DMS79 treated with DMSO at 0.1 percent for 48 hours (cell line): ENCODE results near the gene SLC43A1.

ENCODE experiments used
- DNase-seq: peaks from one replicate; lab custom pipeline; 2025; lab: John Stamatoyannopoulos, UW

The SLC43A1 gene

GRCh38 chr11:57479021-57479663 lies 36.4 kb downstream of the SLC43A1 start:
- no peak for DNase-seq

- no peak for DNase-seq
Observed at GRCh38 chr11:57477507-57478189, 37.9 kb downstream of the SLC43A1 start.

GRCh38 chr11:57476757-57477506 lies 38.6 kb downstream of the SLC43A1 start:
- DNase-seq, result no peak

GRCh38 chr11:57476047-57476756 lies 39.3 kb downstream of the SLC43A1 start:
- no peak for DNase-seq

DNA sequence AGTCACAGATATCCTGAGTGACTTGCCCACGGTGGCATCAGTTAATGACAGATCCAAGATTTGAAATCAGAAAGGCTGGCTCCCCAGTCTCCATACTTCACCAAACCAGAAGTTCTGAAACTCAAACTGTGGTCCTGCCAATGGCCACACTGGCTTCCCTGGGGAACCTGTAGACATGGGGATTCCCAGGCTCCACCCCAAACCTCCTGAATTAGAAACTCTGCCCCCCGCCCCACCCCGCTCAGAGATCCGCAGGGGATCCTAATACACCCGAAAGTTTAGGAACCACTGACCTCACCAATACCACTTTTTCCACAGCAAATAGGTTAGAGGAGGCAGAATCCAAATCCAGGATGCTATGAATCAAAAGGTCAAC lies 39.8 kb downstream of the SLC43A1 start:
- no peak for DNase-seq

DNA sequence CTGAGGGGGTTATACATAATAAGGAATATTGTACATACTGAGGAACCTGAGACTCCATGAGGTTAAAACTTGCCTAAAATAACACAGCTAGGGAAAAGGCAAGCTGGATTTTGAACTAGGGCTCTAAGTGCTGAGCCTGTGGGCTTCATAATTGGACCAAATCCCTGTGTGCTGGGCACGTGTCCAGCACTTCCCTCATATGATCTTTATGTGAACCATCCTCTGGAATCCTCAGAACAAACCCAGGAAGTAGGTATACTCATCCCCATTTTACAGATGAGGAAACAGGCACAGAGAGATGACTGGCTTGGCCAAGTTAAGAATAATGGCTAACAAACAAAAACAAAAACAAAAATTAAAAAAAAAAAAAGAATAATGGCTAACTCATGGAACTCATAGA lies 40.3 kb downstream of the SLC43A1 start:
- no peak for DNase-seq

DNA sequence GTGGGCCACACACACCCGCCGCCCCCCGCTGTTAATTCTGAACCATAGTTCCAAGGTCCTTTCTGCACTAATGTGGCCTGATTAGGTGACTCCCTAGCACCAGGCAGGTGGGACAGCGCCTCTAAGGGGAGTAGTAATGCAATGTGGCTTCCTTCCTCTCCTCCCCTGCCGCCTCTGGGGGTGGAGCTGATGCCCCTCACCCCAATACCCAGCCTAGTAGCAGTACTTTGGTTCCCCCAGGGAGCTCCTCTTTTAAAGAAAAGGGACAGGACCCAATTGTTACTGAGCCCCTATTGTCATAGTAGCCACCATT lies 40.7 kb downstream of the SLC43A1 start:
- no peak for DNase-seq

DNA sequence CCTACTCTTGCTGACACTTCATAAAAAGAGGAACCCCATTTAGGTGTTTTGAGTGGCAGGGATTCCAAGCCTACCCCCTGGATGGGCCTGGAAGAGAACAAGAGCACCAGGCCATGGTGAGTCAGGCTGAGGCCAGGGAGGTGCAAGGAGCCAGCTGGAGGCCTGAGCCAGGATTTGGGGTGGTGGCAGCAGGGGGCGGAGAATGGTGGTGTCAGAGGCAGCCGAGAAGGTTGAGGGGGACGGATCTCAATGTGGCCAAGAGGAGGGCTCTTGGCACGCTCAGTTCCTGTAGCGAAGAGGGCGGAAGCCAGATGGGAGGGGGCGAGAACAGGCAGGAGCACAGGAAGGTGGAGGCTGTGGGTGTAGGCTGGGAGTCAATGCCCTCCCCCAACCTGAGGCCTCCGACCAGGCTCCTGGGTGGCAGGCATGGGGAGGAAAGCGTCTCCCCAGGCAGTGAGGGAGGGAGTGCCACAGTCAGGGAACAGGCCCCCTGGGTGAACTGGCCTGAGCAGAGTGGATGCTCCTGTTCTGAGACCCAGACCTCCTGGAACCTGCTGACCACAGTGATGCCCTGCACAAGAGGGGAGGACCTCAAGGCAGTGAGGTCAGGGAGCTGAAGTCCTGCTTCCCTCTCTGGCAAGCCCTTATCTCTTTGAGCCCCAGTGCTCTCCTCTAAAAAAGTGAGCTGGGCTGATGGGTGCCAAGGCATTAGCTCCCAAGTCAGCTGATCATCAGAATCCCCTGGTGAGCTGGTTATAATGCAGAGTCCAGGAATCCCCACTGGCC lies 41.3 kb downstream of the SLC43A1 start:
- DNase-seq, result no peak

DNA sequence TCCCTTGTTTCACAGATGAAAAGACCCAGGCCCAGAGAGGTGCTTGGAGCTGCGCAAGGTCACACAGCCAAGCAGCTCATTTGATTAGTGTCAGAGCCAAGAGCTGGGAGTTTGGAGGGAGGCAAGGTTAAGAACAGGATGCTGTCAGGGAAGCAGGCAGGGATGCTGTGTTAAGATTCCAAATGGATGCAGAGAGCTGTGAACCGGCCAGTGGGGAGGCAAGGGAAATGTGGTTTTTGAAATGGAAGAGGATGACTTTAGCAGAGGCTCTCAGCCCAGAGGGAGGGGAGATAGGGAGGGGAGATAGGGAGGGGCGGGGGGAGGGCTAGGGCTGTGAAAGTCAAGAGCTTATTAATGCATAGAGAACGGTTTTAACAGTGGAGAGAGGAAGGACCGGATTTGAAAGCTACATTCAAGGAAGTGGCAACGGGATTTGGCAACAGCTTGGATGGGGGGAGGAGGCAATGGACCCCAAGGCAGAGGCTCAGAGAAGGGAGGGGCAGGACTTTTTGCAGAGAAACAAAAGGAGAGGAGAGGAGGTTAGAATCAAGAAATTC lies 42.1 kb downstream of the SLC43A1 start:
- no peak for DNase-seq

DNA sequence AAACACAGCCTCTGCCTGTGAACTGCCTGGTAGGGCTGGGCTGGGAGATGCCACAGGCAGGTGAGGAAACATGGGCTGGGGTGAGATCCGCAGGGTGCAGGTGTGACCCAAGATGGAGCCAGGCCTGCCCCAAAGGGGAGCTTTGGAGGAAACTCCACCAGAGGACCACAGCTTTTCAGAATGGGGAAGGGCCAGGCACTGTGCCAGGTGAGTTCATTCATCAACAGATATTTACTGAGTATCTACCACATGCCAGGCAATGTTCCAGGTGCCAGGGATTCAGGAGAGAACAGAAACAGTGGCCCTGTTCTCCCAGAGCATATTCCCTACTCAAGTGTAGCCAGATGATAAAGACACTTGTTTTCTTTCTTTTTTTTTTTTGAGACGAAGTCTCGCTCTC lies 44.0 kb downstream of the SLC43A1 start:
- no peak for DNase-seq

DNA sequence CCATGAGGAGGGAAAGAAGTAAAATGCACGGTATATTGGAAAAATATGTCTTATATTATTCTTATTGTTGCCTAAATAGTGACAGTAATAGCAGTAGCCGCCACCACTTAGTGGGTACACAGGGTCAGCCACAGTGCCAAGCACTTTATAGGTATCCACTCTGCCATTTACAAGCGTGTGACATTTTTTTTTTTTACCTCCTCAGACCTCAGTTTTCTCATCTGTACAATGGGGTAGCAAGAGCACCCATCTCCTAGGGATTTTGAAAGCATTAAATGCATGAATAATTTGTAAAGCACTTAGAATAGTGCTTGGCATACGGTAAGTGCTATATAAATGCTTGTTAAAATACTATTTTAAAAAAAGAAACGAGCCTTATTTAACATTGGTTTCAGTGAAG lies 46.2 kb downstream of the SLC43A1 start:
- DNase-seq, result no peak

GRCh38 chr11:57468276-57468675 lies 47.2 kb downstream of the SLC43A1 start:
- no peak for DNase-seq

DNA sequence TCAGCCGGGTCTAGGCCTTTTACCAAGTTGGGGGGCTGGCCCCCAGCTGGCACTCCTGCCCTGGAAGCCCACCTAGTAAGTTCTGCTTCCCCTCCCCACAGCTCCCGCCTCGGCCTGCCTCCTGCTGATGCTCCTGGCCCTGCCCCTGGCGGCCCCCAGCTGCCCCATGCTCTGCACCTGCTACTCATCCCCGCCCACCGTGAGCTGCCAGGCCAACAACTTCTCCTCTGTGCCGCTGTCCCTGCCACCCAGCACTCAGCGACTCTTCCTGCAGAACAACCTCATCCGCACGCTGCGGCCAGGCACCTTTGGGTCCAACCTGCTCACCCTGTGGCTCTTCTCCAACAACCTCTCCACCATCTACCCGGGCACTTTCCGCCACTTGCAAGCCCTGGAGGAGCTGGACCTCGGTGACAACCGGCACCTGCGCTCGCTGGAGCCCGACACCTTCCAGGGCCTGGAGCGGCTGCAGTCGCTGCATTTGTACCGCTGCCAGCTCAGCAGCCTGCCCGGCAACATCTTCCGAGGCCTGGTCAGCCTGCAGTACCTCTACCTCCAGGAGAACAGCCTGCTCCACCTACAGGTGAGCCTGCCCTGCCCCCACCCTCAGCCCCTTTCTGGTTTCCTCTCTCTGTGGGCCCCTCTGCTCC lies 47.9 kb downstream of the SLC43A1 start:
- peak; percentile 50 for DNase-seq

- DNase-seq, result no peak
Observed at GRCh38 chr11:57466680-57467079, 48.8 kb downstream of the SLC43A1 start.

DNA sequence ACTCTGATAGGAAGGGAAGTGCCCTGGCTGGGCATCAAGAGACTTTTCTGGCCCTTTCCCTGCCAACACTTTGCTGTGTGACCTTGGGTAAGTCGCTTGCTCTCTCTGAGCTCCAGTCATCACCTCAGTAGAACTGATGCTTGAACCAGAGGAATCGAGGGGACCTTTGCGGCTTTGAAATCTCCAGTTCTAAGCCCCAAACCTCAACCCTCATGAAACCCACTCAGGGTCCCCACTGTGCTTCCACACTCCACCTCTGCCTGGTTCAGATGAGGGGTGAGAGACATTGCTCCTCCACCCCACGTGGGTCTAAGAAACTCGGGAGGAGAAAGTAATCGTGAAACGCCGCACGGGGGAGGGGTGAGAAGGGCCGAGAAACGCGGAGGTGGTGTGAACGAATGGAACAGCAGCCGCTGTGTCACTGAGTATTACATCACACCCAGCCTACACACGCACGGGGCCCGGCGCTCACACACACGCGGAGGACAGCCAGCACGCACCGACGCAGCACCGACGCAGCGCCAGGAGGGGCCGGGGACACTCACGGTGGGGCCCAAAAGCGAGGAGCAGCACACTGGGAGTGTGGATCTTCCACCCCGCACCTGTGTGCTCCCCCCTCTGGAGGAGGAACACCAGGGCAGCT lies 50.8 kb downstream of the SLC43A1 start:
- no peak for DNase-seq

DNA sequence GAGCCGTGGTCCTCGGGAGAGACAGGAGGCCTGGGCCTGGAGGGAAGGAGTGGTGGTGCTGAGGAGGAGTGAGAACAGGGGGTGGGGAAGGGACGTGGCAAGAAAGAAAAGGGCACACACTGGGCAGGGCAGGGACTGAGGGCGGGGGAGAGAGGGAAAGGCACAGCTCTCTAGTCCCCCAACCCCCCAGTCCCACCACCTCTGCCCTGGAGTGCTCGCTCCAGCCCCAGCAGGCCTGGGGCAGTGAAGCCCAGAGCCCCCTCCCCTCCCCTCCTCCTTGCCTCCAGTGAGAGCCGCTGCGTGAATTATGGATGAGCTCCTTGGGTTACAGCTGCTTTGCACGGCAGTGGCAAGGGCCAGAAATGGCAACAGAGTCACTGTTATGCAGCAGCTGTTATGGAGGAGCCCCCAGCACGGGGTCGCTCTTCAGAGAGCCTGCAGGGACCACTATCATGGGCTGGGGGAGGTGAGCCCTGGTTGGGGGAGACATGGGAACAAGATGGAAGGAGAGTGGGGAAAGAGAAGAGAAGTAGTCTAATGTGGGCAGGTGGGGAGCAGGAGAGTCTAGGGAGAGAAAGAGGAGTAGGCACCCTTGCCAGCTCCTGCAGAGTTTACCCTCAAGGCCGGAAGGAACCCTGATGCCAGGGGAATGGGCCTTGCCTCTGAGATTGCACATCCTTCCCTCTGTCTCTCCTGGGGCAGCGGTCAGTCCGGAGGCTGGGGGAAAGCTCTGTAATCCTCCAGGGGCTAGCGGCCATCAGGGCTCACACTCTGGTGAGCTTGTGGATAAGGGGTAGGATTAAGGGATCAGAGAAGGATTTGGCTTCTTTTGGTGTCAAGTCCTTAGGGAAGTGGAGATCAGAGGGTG lies 51.6 kb downstream of the SLC43A1 start:
- DNase-seq, result no peak

GRCh38 chr11:57462597-57462996 lies 52.9 kb downstream of the SLC43A1 start:
- no peak for DNase-seq

DNA sequence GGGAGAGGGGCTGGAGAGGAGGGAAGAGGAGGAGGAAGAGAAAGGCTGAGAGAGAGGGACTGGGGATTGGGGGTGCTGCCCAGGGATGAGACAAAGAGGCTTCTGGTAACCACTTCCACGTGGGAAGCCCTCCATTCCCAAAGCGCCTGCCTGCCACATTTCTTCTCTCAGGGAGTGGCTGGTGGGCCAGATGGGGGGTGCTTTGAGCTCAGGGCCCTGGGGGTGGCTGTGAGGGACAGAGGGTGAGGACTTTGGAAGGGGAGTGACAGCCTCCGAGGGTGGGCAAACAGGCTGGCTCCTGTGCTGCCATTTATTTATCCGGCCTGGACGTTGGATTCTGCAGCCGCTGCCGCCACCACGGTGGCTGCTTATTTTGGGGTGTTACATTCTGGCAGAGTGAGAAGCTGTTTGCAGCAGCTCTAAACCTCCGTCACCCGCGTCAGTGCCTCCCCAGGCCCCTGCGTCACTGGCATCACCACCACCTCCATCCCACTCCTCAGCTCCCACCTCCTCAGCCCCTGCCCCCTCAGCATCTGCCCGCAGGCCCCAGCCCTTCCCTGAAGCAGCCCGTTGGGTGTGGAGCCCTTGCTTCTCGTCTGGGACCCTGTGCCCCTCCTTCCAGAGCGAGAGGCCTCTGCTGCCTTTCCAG lies 53.5 kb downstream of the SLC43A1 start:
- DNase-seq, result no peak
